HG03045 (cell line): ENCODE results near the gene GPR15LG.

Experiments
- ATAC-seq: cut with Tn5 transposase; IDR thresholded peaks from one replicate; pipeline ENCODE4 v1.9.1; 2021; ENCODE audit warnings: mild to moderate bottlenecking, moderate library complexity; ENCODE audit not compliant: unreplicated experiment

GPR15LG gene

DNA sequence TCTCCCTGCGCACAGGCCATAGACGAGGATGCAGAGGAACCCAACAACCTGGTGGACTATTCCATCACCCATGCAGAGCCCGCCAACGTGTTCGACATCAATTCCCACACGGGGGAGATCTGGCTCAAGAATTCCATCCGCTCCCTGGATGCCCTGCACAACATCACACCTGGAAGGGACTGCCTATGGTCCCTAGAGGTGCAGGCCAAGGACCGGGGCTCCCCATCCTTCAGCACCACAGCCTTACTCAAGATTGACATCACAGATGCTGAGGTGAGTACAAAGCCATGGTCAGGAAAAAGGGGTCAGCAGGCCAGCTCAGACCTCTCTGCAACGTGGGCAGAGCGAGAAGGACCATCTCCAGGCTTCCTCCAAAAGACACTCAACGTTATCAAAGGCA lies 39.5 kb downstream of the GPR15LG start:
- no peak for ATAC-seq

DNA sequence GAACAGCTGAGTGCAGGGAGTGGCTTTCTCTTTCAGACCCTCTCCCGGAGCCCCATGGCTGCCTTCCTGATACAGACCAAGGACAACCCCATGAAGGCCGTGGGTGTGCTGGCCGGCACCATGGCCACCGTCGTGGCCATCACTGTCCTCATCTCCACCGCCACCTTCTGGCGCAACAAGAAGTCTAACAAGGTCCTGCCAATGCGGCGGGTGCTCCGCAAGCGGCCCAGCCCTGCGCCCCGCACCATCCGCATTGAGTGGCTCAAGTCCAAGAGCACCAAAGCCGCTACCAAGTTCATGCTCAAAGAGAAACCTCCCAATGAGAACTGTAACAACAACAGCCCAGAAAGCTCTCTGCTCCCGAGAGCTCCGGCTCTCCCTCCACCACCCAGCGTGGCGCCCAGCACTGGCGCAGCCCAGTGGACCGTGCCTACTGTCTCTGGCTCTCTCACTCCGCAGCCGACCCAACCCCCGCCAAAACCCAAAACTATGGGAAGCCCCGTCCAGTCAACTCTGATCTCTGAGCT lies 40.5 kb downstream of the GPR15LG start:
- peak; percentile 25 for ATAC-seq

DNA sequence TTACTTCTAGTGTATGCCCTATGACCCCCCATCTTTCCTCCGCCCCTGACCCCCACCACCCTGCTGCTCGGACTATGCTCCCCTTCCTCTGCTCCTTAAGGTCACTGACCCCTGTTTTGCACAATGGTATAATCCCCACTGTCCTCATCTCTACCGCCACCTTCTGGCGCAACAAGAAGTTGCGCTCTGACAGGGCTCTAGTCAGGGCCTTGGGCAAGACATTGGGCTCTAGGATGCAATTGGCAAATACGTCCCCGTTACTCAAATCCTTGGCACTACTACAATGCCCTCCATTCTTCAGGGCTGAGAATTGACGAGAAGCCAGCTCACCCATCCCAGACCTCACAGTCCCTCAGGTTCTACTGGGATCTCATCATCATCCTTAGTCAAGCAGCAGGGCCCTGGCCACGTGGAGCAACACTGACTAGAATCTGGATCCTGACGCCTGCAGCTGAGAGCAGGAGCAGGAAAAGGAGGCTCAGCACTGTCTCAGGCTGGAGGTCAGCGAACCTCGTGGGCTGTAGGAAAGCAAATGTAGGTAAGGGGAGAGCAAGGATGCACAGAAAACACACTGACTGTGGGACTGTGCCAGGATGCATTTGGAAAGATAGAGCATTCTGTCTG lies 41.1 kb downstream of the GPR15LG start:
- peak; percentile 87 for ATAC-seq

DNA sequence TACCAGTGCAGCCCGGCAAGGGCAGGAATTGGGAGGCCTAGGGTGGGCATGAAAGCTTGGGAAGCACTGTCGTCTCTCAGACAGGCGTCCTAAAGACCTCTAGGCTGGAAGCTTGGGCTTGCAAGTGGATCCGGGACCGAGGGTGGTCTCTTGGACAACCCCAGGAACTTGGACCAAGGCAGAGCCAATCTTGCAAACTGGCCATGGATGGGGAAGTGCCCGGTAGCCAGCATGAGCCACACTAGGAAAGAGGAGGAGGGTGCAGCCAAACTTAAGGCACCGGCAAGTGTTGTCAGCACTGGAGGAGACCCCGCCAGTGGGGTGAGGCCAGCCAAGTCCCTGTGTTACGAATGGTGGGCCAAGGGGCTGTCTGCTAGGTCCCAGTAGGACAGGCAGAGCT lies 43.2 kb downstream of the GPR15LG start:
- no peak for ATAC-seq

DNA sequence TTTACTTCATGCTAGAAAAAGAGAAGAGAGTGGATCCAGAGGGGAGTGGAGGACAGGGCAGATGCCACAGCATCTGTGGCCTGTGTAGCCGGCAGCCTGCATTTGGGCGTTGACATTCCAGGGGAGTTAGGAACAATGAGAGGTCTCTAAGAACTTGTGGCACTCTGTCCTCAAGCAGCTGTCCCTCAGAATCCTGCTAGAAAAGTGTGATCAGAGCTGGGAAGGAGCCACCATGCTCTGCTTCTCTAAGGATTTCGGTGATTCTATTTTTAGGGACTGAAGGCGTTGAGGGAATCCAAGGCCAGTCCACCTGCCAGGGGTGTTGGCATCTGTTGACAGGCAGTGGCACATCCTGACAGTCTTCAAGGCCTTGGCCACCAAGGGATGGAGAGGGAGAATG lies 44.1 kb downstream of the GPR15LG start:
- ATAC-seq = no peak

DNA sequence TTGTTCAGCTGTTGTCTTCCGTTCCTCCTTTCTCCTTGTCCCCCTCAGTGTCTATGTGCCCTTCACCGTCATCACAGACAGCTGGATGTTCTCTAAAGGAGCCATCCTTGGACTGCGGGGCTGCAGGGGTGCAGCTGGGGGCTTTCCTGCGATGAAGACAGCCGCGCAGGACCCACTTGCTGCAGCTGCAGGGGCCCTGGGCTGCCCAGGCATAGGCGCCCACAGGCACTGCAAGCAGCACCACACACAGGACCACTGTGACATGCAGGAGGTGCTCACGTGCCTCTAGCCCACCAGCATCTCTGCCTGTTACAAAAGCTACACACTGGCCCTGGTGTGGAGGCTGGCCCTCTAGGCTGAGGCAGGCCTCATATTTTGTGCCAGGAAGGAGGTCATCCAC lies 48.3 kb downstream of the GPR15LG start:
- no peak for ATAC-seq

DNA sequence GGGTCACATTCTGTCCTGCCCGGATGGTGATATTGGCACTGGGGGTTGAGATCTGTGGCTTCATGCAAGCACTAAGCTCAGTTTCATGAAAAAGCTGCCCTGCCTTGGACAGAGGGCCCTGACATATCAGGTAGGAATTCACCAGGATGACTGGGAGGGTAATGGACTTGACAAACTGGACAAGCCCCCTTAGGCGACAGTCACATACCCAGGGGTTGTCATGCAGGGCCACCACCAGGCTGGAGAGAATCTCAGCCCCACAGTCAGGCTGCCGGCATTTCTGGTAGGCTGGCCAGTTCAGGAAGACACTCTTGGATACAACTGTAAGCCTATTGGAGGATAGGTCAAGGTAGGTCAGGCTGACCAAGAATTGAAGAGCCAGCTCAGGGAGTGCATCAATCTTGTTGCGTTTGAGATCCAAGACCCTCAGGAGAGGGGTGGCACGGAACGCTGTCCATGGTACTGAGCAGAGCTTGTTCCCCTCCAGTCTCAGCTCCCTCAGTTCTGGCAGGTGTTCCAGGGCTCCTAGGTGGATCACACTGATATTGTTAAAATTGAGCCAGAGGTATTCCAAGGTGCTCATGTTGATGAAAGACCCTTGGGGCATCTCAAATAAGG lies 50.9 kb downstream of the GPR15LG start:
- no peak for ATAC-seq

DNA sequence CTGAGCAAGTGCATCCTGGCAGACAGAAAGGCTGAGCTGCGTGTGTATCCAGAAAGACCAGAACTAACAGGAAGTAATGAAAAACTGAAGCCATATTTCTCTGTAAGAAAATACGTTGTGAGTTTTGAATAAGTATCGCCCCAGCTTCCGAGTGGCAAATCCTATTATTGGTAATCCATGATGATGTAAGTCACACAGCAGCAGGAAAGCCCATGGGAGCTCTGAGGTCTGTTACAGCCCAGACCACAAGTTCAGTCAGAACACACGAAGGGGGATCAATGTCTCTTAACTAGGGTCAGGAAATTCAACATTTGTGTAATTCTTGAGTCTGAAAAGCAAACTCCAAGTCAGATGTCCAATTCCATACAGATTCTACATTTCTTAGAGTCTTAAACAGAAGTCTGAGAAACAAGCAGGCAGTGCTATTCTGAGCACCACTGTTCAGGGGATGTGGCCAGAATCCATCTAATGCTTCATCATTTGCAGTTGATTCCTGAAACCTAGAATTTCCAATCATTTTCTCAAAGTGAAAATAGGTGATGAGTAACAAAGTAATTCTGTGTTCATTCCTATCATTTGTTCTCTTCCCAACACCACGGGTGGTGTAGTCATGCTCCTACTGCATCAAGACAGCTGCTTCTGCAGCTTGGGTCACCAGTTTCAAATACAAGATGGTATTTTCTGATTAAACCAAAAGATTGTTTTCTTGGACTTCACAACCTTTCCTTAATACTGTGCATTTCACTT lies 52.0 kb downstream of the GPR15LG start, which contains the start of gene LRIT2:
TSS of gene LRIT2 (minus strand) at position 118 of the 747 bp plus-strand sequence. CDS start at position 94, 24 bp downstream.
- ATAC-seq = no peak

DNA sequence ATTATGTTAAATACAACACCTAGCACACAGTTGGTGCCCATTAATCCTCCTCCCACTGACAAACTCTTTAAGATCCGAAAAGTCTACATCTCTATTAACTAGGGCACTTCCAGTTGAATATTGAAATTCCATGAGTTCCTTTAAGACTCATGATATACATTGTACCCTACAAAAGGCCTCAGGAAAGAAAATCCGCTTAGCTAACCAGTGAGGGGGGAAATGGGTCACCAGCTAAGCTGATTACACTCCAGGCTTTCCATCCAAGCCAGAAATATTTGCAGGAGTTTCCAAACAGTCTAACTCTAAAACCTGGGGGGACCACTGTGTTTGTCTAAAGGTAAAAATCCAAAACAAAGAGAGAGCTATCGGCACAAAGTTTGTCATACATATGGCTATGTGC lies 53.0 kb downstream of the GPR15LG start:
- no peak for ATAC-seq

DNA sequence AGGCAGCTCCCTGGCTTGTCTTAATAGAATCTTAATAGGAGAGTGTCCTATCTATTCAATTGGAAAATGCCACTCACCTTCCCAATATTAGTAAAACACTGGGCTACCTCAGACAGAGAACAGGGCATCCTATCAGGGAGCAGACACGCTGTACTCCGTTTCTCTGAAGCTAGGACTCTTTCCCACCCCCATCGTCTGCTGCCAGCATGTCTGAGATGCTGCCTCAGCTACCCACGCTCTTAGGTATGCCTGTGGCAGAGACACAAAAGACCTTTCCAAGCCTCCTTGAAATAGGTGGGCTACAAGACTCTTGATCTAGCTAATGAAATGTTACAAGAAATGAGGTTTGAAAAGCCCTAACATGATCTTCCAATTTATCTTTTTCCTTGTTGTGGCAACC lies 54.2 kb downstream of the GPR15LG start:
- no peak for ATAC-seq

DNA sequence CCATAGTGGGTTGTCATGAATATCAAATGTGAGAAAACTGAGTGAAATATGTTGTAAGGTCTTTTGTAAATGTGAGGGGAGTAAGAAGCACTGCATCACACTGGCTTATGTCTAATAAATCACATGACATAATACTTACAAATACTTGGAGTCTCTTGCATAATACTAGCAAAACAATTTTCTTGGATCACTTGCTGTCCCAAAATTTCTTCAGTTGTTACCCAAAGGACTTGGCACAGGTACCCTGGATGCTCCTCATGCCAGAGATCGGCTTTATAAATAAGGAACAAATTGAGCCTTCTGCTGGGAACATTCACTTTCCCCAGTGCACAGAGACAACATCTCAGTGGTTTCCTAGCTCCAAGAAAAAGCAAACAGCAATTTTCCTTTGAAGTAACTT lies 56.8 kb downstream of the GPR15LG start:
- ATAC-seq = no peak

DNA sequence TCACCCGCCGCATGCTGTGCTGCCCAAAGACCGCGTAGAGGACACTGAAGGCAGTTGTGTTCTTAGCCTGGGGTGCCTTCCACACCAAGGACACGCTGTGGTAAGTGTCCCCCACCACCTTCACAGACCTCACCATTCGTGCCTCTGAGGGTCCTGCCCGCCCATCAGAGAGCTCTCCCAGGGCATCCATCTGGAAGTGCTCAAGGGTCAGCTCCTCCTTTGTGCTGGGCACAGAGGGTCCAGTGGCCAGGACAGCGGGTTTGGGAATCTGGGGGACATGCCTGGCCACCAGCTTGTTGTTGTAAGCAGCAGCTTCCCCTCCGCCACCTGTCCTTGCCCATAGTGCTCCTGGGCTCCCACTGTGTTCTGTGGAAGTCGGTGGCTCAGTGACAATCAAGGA lies 58.8 kb downstream of the GPR15LG start:
- no peak for ATAC-seq

DNA sequence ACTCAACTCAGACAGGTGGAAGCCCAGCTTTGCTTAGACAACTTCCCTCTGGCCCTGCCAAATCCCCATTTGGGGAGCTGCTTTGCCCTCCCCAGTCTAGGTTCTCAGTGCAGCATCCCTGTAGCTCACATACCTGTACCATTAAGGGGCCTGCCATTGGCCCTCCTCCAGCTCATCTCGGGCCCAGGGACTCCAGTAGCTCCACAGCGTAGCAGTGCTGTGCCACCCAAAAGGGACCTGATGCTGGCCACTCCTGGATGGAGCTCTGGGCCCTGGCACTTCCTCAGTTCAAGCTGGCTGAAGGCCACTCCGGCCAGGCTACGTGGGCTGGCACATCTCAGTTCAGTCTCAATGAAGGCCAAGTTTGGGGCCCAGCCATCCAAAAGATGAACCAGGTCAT lies 60.3 kb downstream of the GPR15LG start:
- ATAC-seq = no peak

DNA sequence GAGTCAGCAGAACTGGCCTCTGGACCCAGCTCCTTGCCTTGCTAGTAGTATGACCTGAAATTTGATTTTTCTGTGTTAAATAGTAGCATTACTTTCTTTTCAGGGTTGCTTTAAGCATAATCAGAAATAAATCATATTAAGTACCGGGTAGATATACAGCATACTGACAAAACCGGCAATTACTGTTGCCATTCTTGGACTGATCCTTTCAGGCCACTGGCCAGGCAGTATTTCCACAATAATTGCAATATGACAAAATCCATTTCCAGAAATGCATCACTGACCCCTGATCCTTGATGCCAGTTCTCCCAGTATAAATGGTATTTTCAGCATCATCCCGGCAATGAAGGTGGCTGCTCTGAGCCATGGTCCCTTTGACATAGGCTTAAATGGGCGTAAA lies 60.9 kb downstream of the GPR15LG start:
- no peak for ATAC-seq
